Sigmoid colon (tissue), 4 donors: ENCODE results near the gene XPA.
"Not testable (repeated sequence)": the region's sequence is repeated elsewhere in the genome, so short reads cannot be mapped to it uniquely, and the experiment has no call there.

Experiments
- EP300 ChIP-seq, 4 donors: sonication (generic); formaldehyde crosslinking; IDR thresholded peaks; one replicate each; pipeline ENCODE4 v1.6.1; 2017; ENCODE audit warnings: antibody characterized with exemption in 4 of 4
- POLR2A ChIP-seq, 2 donors: fragments of 450-650 bp; IDR thresholded peaks; one replicate each; pipeline ENCODE4 v1.6.1; 2016; ENCODE audit warnings: antibody characterized with exemption in 2 of 2, mild to moderate bottlenecking in 2 of 2, moderate library complexity in 2 of 2
- POLR2AphosphoS5 ChIP-seq, 4 donors: sonication (generic); formaldehyde crosslinking; IDR thresholded peaks; one replicate each; pipeline ENCODE4 v1.6.1; 2017; ENCODE audit warnings: antibody characterized with exemption in 4 of 4
- TF ChIP-seq, protein P1 (sequence below), 4 experiments: fragments of 450-650 bp in 3 of 4; fragments of 200-600 bp in 1 of 4; IDR thresholded peaks; one replicate each; pipeline ENCODE4 v1.5.1; 2016 to 2019; ENCODE audit warnings: antibody characterized with exemption in 4 of 4, mild to moderate bottlenecking in 3 of 4, moderate library complexity in 2 of 4

DNA sequence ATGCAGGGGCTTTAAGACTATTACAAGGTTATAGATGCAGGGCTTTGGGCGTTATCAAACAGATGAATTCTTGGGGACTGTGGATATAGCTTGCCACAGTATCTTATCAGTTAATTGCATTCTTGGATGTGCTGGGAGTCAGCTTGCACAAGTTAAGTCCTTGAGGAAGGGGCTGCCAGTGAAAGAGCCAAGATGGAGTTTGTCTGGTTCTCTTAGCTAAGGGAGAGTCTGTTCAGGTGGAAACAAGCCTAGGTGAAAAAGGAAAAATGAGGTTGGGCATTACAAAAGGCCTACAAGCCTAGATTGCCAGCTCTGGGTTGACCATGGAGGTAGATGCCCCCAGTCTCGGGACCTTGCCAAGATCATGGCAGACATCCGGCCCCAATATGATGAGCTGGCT lies 2.7 kb upstream of the XPA start:
- TF ChIP-seq POLR2A, EP300, POLR2AphosphoS5 (IDR thresholded peaks at IDR 0.05): not testable (repeated sequence)
- TF ChIP-seq, protein P1, sequence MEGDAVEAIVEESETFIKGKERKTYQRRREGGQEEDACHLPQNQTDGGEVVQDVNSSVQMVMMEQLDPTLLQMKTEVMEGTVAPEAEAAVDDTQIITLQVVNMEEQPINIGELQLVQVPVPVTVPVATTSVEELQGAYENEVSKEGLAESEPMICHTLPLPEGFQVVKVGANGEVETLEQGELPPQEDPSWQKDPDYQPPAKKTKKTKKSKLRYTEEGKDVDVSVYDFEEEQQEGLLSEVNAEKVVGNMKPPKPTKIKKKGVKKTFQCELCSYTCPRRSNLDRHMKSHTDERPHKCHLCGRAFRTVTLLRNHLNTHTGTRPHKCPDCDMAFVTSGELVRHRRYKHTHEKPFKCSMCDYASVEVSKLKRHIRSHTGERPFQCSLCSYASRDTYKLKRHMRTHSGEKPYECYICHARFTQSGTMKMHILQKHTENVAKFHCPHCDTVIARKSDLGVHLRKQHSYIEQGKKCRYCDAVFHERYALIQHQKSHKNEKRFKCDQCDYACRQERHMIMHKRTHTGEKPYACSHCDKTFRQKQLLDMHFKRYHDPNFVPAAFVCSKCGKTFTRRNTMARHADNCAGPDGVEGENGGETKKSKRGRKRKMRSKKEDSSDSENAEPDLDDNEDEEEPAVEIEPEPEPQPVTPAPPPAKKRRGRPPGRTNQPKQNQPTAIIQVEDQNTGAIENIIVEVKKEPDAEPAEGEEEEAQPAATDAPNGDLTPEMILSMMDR (IDR thresholded peaks at IDR 0.05) = not testable (repeated sequence)
